Liver (tissue), 9 donors: ENCODE results near the gene PARD6G. TPM values are rescaled to one million over a fixed set of nuclear protein-coding genes. Genes with fewer than 3 reads are reported as not detected.

Source experiments
- DNase-seq: peaks from one replicate; pipeline ENCODE4 v3.0.0-alpha.2; 2017; ENCODE audit warnings: low spot score
- H3K27ac ChIP-seq, 2 donors: one replicate each; pipeline ENCODE4 v1.7.0; 2013; ENCODE audit warnings: inconsistent platforms in 2 of 2, low read length in 2 of 2, control low read depth in 1 of 2, low read depth in 1 of 2, mild to moderate bottlenecking in 1 of 2
- H3K27me3 ChIP-seq, 4 donors: one replicate each; pipeline versions ENCODE4 v1.6.1 to v1.7.0; 2013; ENCODE audit warnings: low read length in 3 of 4, inconsistent platforms in 1 of 4, mild to moderate bottlenecking in 1 of 4, moderate library complexity in 1 of 4; ENCODE audit not compliant: control insufficient read depth in 4 of 4, insufficient read depth in 4 of 4
- H3K36me3 ChIP-seq, 4 donors: one replicate each; pipeline versions ENCODE4 v1.6.1 to v1.7.0; 2013; ENCODE audit warnings: low read length in 3 of 4, mild to moderate bottlenecking in 3 of 4, low read depth in 1 of 4, moderate library complexity in 1 of 4; ENCODE audit not compliant: control insufficient read depth in 4 of 4, insufficient read depth in 3 of 4
- H3K4me1 ChIP-seq, 4 donors: one replicate each; pipeline versions ENCODE4 v1.6.1 to v1.7.0; 2013; ENCODE audit warnings: low read length in 3 of 4, mild to moderate bottlenecking in 3 of 4, moderate library complexity in 1 of 4; ENCODE audit not compliant: control insufficient read depth in 4 of 4, insufficient read depth in 4 of 4
- H3K4me3 ChIP-seq, 3 donors: one replicate each; pipeline versions ENCODE4 v1.6.1 to v1.7.0; 2013; ENCODE audit warnings: low read length in 3 of 3, control low read depth in 1 of 3, low read depth in 1 of 3, mild to moderate bottlenecking in 1 of 3
- H3K9ac ChIP-seq, 2 donors: one replicate each; pipeline ENCODE4 v1.7.0; 2013; ENCODE audit warnings: low read length in 2 of 2, mild to moderate bottlenecking in 2 of 2, moderate library complexity in 2 of 2, control low read depth in 1 of 2, low read depth in 1 of 2
- H3K9me3 ChIP-seq, 4 donors: one replicate each; pipeline versions ENCODE4 v1.6.1 to v1.7.0; 2013; ENCODE audit warnings: low read length in 3 of 4; ENCODE audit not compliant: control insufficient read depth in 4 of 4
- ATF3 ChIP-seq: IDR thresholded peaks from 2 replicates; pipeline ENCODE4 v1.6.1; 2016; ENCODE audit warnings: antibody characterized with exemption
- FOXA2 ChIP-seq: IDR thresholded peaks from 2 replicates; pipeline ENCODE4 v1.6.1; 2016; ENCODE audit warnings: antibody characterized with exemption
- HNF4A ChIP-seq, 2 donors: conservative IDR thresholded peaks; 2 replicates each; pipeline ENCODE4 v1.6.1; 2016; ENCODE audit warnings: antibody characterized with exemption in 2 of 2, mild to moderate bottlenecking in 2 of 2
- NR2F2 ChIP-seq: IDR thresholded peaks from 2 replicates; pipeline ENCODE4 v1.6.1; 2016; ENCODE audit warnings: antibody characterized with exemption
- REST ChIP-seq: IDR thresholded peaks from 2 replicates; pipeline ENCODE4 v1.6.1; 2016; ENCODE audit warnings: antibody characterized with exemption, mild to moderate bottlenecking
- YY1 ChIP-seq: IDR thresholded peaks from 2 replicates; pipeline ENCODE4 v1.6.1; 2016; ENCODE audit warnings: antibody characterized with exemption, mild to moderate bottlenecking
- WGBS: extraction: QIAGEN DNeasy Blood & Tissue Kit; methylation state at CpG from one replicate; pipeline ENCODE4 v1.1.7; 2013; 5-methylcytosine and 5-hydroxymethylcytosine counted together
- polyA plus RNA-seq, 2 donors: library from polyadenylated mRNA; stranded (reverse) in 1 of 2; unstranded in 1 of 2; fragments of 200-250 nt in 1 of 2; fragments of >200 nt in 1 of 2; fragmentation: Nextera tagmentation in 1 of 2; extraction: Ambion mirVana in 1 of 2; gene quantifications; one replicate each; pipeline versions ENCODE4 v1.2.1 to v1.2.3, GENCODE V29; 2013 to 2015
- total RNA-seq, 2 donors: library from RNA; depleted of rRNA; stranded (reverse); fragments of >200 nt; gene quantifications; one replicate each; pipeline ENCODE4 v1.2.3, GENCODE V29; 2014
- TF ChIP-seq, protein P1 (sequence below): IDR thresholded peaks from 2 replicates; pipeline ENCODE4 v1.6.1; 2016; ENCODE audit warnings: antibody characterized with exemption
- TF ChIP-seq, protein P2 (sequence below): fragments of 150-350 bp; IDR thresholded peaks from 2 replicates; pipeline ENCODE4 v1.5.1; 2017; ENCODE audit warnings: improper control_type of control experiment, low read depth, low read length; ENCODE audit not compliant: missing input control
- TF ChIP-seq, protein P3 (sequence below): IDR thresholded peaks from 2 replicates; pipeline ENCODE4 v1.6.1; 2016; ENCODE audit warnings: antibody characterized with exemption
- donor health status: healthy.
- donor health status: healthy.
- donor health status: healthy.
- donor health status: healthy.
- donor health status: healthy.

Gene PARD6G
- total and polyA plus RNA-seq, 4 donors: 0.96 to 2.4 (median 1.8) TPM

DNA sequence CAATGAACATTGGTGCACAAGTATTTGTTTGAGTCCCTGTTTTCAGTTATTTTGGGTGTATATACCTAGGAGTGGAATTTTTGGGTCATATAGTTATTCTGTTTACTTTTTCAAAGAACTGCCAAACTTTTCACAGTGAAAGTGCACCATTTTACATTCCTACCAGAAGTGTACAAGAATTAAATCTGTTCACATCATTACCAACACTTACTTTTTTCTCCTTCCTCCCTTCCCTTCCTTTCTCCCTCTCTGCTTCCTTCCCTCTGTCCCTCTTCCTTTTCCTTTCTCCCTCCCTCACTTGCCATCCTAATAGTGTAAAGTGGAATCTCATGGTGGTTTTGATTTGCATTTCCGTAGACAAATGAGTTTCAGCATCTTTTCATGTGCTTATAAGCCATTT lies 126.4 kb downstream of the PARD6G start:
- DNase-seq: no peak
- no peaks in the 10 kb centered on the region for H3K9me3 ChIP-seq
- H3K4me1 ChIP-seq: no peaks in the 10 kb centered on the region
- H3K9ac ChIP-seq: no peak overlapping the region
- H3K4me3 ChIP-seq: no peak overlapping the region
- no peaks in the 10 kb centered on the region for H3K27me3 ChIP-seq
- peaks cover 4 to 13% (median 5%) of the 10 kb centered on the region in 4 donors for H3K36me3 ChIP-seq
- WGBS: 95% methylated on average over 1 of the region's 1 CpG
- TF ChIP-seq, protein P1, sequence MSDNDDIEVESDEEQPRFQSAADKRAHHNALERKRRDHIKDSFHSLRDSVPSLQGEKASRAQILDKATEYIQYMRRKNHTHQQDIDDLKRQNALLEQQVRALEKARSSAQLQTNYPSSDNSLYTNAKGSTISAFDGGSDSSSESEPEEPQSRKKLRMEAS: no peak
- TF ChIP-seq, protein P2, sequence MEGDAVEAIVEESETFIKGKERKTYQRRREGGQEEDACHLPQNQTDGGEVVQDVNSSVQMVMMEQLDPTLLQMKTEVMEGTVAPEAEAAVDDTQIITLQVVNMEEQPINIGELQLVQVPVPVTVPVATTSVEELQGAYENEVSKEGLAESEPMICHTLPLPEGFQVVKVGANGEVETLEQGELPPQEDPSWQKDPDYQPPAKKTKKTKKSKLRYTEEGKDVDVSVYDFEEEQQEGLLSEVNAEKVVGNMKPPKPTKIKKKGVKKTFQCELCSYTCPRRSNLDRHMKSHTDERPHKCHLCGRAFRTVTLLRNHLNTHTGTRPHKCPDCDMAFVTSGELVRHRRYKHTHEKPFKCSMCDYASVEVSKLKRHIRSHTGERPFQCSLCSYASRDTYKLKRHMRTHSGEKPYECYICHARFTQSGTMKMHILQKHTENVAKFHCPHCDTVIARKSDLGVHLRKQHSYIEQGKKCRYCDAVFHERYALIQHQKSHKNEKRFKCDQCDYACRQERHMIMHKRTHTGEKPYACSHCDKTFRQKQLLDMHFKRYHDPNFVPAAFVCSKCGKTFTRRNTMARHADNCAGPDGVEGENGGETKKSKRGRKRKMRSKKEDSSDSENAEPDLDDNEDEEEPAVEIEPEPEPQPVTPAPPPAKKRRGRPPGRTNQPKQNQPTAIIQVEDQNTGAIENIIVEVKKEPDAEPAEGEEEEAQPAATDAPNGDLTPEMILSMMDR: no peak
- TF ChIP-seq HNF4A (conservative IDR thresholded peaks at IDR 0.05) (no peak), NR2F2 (no peak), FOXA2 (no peak), REST (no peak), YY1 (no peak)
- TF ChIP-seq, protein P3, sequence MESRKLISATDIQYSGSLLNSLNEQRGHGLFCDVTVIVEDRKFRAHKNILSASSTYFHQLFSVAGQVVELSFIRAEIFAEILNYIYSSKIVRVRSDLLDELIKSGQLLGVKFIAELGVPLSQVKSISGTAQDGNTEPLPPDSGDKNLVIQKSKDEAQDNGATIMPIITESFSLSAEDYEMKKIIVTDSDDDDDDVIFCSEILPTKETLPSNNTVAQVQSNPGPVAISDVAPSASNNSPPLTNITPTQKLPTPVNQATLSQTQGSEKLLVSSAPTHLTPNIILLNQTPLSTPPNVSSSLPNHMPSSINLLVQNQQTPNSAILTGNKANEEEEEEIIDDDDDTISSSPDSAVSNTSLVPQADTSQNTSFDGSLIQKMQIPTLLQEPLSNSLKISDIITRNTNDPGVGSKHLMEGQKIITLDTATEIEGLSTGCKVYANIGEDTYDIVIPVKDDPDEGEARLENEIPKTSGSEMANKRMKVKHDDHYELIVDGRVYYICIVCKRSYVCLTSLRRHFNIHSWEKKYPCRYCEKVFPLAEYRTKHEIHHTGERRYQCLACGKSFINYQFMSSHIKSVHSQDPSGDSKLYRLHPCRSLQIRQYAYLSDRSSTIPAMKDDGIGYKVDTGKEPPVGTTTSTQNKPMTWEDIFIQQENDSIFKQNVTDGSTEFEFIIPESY: no peak
- no peak overlapping the region for H3K27ac ChIP-seq

GRCh38 chr18:80119111-80119510 lies 128.2 kb downstream of the PARD6G start:
- peaks cover 0 to 4% (median 0%) of the 10 kb centered on the region in 4 donors for H3K4me1 ChIP-seq
- 94% methylated on average over 6 of the region's 6 CpGs for WGBS
- no peaks in the 10 kb centered on the region for H3K27me3 ChIP-seq
- H3K9me3 ChIP-seq: no peaks in the 10 kb centered on the region
- TF ChIP-seq ATF3 (no peak), REST (no peak), HNF4A (conservative IDR thresholded peaks at IDR 0.05) (no peak)
- TF ChIP-seq, protein P2: no peak
- no peak overlapping the region for H3K4me3 ChIP-seq
- peaks cover 4 to 13% (median 5%) of the 10 kb centered on the region in 4 donors for H3K36me3 ChIP-seq
- H3K27ac ChIP-seq: no peak overlapping the region
- H3K9ac ChIP-seq: no peak overlapping the region
- DNase-seq: no peak
